BJ (cell line): ENCODE measurements around the gene LIPA. TPM values are rescaled to one million over a fixed set of nuclear protein-coding genes. Genes with fewer than 3 reads are reported as not detected.

ENCODE experiments used
- CTCF ChIA-PET: fragments of 350-600 bp; formaldehyde crosslinking; extraction: SDS; loops from one replicate; lab custom pipeline; 2021; ENCODE audit warnings: antibody characterized with exemption, inconsistent platforms; lab: Yijun Ruan, JAX
- POLR2A ChIA-PET: fragments of 300-600 bp; sonication (Branson Sonifier 250); formaldehyde crosslinking; extraction: SDS; loops from one replicate; lab custom pipeline; 2021; ENCODE audit warnings: antibody characterized with exemption; lab: Charles Lee
- DNase-seq: peaks from one replicate; pipeline ENCODE4 v3.0.0-alpha.2; 2011; ENCODE audit warnings: low read depth
- H3K27me3 ChIP-seq: 2 replicates; pipeline ENCODE4 v1.6.0; 2011; ENCODE audit warnings: low read length; ENCODE audit not compliant: control insufficient read depth, insufficient read depth
- H3K36me3 ChIP-seq: 2 replicates; pipeline ENCODE4 v1.5.1; 2011; ENCODE audit warnings: low read length; ENCODE audit not compliant: control insufficient read depth, insufficient read depth
- H3K4me3 ChIP-seq: 2 replicates; pipeline ENCODE4 v1.5.1; 2011; ENCODE audit warnings: low read depth, mild to moderate bottlenecking, control low read depth, low read length
- polyA plus RNA-seq: library from polyadenylated mRNA; depleted of rRNA; stranded (reverse); fragments of >200 nt; gene quantifications from 2 replicates; pipeline ENCODE4 v1.2.3, GENCODE V29; 2011
- TF ChIP-seq, protein P1 (sequence below): IDR thresholded peaks from 2 replicates; pipeline ENCODE4 v1.5.1; 2011; ENCODE audit warnings: low read depth, mild to moderate bottlenecking, control low read depth, inconsistent platforms, low read length, moderate library complexity; ENCODE audit not compliant: insufficient read depth

The LIPA gene
- polyA plus RNA-seq, 1 experiment, result 80.3 TPM

DNA sequence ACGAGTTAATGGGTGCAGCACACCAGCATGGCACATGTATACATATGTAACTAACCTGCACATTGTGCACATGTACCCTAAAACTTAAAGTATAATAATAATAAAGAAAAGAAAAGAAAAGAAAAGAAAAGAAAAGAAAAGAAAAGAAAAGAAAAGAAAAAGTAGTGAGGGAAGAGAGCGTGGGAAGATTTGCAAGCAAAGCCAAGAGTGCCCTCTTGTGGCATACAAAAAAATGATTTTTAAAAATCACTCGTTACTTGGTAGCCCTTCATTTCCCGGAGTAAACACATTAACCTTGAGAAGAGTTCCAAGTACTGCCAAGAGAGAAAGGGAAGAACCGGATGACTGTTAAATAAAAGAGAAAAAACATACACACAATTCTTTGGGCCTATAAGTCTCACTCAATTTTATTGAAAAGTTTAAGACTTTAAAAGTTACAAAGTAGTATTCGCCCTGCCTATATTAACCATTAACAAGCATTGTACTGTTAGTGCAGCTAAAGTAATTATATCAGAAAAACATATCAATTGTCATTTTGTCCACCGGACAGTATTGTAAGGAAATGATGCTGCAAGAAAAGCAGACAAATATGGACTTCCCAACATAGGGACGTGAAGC, 38.3 kb downstream of the LIPA start:
- POLR2A ChIA-PET, result no interaction called here
- no peak for DNase-seq
- Histone ChIP-seq H3K27me3 (no peaks in the 10 kb centered on the region), H3K4me3 (no peak overlapping the region), H3K36me3 (no peaks in the 10 kb centered on the region; the same call in 1 of the 2 replicates)
- CTCF ChIA-PET, result interaction anchor here (0.5 to 4.2 kb wide), 19 partner anchors 8 to 379 kb away, joined by 3 to 90 read pairs (median 4); partner anchors contain the start of gene FAS
- TF ChIP-seq, protein P1, sequence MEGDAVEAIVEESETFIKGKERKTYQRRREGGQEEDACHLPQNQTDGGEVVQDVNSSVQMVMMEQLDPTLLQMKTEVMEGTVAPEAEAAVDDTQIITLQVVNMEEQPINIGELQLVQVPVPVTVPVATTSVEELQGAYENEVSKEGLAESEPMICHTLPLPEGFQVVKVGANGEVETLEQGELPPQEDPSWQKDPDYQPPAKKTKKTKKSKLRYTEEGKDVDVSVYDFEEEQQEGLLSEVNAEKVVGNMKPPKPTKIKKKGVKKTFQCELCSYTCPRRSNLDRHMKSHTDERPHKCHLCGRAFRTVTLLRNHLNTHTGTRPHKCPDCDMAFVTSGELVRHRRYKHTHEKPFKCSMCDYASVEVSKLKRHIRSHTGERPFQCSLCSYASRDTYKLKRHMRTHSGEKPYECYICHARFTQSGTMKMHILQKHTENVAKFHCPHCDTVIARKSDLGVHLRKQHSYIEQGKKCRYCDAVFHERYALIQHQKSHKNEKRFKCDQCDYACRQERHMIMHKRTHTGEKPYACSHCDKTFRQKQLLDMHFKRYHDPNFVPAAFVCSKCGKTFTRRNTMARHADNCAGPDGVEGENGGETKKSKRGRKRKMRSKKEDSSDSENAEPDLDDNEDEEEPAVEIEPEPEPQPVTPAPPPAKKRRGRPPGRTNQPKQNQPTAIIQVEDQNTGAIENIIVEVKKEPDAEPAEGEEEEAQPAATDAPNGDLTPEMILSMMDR, result peak; percentile 51

DNA sequence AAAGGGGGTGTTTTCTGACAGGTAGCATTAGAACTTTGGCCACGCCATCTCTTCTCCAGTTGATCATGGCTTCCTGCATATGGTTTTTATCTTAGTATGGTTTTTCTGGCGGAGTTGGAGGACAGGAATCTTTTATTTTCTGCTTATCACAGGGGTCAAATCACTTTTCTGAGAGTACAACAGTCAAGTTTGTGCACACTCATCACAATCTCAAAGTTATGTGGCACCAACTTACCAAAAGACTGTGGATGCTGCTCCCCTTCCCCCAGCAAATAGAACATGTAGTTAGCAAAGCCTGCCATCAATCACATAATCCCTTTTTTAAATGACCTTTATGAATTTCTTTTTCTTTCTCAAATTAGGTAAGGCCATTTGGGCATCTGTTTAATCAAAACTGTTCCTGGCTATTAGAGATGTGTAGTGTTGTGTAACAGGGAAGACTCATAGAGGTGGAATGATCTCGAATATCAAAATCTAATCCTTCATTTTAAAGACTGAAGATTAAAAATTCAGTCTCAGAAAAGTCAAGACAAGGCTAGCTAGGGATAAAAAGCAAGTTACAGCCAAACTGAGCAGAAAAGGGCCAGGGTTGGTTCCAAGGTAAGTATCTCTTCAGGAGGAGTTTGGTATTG, 40.7 kb downstream of the LIPA start:
- Histone ChIP-seq H3K4me3 (no peak overlapping the region), H3K36me3 (no peaks in the 10 kb centered on the region; the same call in 1 of the 2 replicates), H3K27me3 (peaks cover 7% of the 10 kb centered on the region)
- ChIA-PET POLR2A (interaction anchor here (0.6 kb wide), 1 partner anchor 126 kb away, joined by 7 read pairs; no protein-coding TSS in a partner anchor), CTCF (interaction anchor here (1.3 to 2.2 kb wide), 2 partner anchors 67 to 181 kb away, joined by 3 to 7 read pairs; no protein-coding TSS in a partner anchor)
- no peak for DNase-seq
- TF ChIP-seq, protein P1, result no peak

DNA sequence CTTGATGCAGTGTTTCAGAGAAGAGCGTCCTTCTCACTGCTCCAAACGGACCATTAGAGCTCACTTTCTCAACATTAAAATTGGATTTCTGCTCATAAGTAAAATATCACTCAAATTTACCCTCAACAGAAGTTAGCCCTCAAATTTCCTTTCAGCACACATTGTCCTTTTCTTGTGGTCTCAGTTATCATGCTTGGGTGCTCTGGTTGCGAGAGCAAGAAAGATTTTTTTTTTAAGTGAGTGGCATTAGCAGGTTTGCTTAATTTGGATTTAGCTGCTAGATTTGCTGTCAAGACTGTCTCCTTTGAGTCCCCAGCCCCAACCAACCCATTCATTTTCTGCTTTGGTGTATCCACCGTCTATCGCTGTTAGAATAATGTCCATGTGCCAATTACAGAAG, 41.9 kb downstream of the LIPA start:
- TF ChIP-seq, protein P1, result no peak
- DNase-seq, result no peak
- ChIA-PET POLR2A (interaction anchor here (0.6 kb wide), 1 partner anchor 12 kb away, joined by 3 read pairs; no protein-coding TSS in a partner anchor), CTCF (interaction anchor here (1.1 to 2.2 kb wide), 3 partner anchors 65 to 187 kb away, joined by 3 to 7 read pairs (median 3); no protein-coding TSS in a partner anchor)
- Histone ChIP-seq H3K4me3 (no peak overlapping the region), H3K36me3 (no peaks in the 10 kb centered on the region), H3K27me3 (peaks cover 7% of the 10 kb centered on the region)

DNA sequence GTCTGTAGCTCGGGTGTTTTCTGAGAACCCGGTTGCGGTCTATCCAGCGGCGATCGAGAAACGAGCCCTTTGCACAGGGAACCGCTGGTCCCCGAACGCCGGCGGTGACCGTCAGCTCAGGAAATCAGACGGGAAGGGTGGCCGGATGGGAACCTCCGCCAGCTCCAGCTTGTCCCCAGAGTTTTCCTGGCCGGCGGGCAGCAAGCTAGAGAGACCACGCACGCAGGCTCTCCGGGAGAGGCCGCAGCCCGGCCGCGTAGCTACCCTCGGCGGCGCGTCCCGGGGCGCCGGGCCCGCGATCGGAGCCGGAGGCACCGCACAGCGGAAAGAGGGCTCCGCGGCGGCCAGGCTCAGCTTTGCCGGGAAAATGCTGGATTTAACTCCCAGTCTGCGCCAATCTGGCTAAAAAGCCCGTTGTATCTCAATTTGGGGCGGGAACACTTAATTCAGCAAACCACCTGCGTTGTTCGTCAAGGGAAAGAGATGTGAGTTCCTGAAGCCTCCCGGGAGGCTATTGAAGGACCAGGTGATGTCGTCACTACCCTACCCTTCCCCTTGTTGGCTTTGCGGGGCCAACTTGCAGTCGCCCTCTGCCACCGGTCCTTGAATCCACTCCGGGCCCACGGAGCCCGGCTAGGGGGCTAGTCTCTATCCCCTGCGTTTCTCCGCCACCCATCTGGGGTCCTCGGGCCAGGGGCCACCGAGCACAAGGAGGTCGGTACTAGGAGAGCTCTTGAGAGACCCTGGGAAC, 43.6 kb downstream of the LIPA start:
- H3K27me3 ChIP-seq, result peaks cover 7% of the 10 kb centered on the region
- TF ChIP-seq, protein P1, result no peak
- POLR2A ChIA-PET, result interaction anchor here (0.5 to 0.7 kb wide), 2 partner anchors 116 to 173 kb away, joined by 3 to 4 read pairs; no protein-coding TSS in a partner anchor
- CTCF ChIA-PET, result interaction anchor here (1.2 to 2.9 kb wide), 4 partner anchors 48 to 182 kb away, joined by 3 to 21 read pairs (median 7); no protein-coding TSS in a partner anchor
- no peaks in the 10 kb centered on the region for H3K36me3 ChIP-seq
- DNase-seq, result no peak
- H3K4me3 ChIP-seq, result peak overlapping the region; percentile 36
